NT2/D1 (cell line): ENCODE results near the gene KRTAP9-6.

ENCODE experiments used
- YY1 ChIP-seq: IDR thresholded peaks from 2 replicates; pipeline ENCODE4 v1.6.1; 2011; ENCODE audit not compliant: insufficient read length, insufficient read depth
- ZNF274 ChIP-seq: IDR thresholded peaks from 2 replicates; pipeline ENCODE4 v1.6.1; 2011; ENCODE audit warnings: mild to moderate bottlenecking, low read depth, low read length

DNA sequence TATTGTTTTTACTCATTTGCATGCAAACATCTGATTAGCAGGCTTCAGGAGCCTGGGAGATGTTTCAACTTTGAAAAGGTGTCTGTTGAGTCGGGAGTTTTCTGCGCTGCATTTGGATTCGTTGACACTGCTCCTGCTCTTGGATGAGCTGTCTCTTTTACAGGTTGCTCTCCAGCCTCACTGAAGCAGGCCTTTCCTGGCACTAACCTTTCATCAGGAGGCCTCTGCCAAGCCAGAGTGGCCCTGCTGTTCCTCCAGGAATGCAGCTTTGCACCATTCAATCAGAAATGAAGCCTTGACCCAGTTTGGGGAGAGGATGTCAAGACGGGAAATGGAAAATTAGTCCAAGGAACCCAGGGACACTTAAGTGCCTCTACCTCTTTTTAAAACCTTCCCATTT, 37.8 kb downstream of the KRTAP9-6 start:
- TF ChIP-seq YY1 (no peak), ZNF274 (no peak)
